ENCODE results near the gene FUT3.

The FUT3 gene

DNA sequence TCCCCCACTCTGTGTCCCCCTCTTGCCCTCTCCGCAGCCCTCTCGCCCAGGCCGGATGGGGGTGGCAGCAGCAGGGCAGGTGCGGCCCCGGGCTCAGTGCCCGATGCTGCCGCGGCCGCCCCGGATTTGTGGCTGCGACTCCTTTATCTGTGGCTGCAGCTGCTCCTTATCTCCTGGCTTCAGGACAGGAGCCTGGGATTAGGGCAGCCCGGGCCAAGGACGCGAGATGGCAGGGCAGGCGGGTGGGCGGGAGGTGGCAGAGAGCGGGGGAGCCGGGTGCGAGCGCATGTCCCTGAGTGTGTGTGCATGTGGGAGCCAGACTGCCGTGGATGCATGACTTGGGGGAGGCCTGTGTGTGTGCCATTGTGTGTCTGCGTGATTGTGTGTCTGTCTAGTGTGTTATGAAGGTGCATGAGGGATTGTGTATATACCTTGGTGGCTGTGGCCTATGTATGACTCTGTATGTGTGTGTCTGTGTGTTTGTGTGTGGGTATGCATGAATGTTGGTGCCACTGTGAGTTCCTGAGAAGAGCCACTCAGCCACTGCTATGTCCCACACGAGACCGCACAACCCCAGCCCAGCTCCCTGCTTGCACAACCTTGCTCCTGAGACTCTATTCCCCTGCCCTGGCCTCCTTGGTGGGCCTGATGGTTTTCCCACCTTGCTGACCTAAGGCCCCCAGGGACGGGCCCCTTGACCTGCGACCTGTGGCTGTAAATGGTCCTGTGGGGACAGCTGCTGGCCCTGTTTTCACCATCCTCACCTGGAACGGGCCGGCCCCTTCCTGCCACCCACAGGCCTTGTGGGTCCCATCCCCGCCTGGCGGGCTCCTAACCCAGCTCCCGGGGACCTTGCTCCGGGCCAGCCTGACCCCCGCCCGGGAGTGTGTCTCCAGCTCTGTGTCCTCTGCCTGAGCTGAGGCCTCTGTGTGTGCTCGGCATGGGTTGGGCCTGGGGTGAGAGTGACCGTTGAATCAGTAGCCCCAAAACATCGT is 51.7 kb downstream of the FUT3 start:
- DNase-seq, result no peak

DNA sequence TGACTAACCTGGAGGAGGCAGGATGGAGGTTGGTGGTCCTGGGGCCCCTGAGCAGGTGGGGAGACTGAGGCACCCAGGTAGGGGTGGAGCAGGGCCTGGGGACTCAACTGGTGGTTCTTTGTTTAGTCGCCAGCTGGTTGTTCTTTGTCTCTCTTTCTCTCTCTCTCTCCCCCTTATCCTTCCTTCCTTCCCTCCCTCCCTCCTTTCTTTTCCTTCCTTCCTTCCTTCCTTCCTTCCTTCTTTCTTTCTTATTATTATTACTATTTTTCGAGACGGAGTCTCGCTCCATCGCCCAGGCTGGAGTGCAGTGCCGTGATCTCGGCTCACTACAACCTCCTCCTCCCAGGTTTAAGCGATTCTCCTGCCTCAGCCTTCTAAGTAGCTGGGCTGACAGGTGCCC is 53.0 kb downstream of the FUT3 start:
- no peak for DNase-seq

DNA sequence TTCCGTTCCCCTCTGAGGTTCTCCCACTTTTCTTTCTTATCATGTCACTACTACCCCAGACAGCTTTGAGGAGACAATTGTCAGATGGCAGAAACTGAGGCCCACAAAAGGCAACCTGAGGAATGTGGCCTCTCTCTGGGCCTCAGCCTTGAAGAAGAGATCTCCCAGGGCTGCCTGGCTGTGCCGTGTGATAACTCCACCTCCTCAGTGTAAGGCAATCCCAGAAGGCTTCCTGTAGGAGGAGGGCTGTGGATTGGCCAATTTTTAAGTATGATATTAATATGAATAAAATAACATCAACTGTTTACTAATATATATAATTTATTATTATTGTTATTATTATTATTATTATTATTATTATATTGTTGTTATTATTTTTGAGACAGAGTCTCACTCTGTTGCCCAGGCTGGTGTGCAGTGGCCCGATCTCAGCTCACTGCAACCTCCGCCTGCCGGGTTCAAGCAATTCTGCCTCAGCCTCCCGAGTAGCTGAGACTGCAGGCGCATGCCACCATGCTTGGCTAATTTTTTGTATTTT is 55.8 kb downstream of the FUT3 start:
- no peak for DNase-seq

DNA sequence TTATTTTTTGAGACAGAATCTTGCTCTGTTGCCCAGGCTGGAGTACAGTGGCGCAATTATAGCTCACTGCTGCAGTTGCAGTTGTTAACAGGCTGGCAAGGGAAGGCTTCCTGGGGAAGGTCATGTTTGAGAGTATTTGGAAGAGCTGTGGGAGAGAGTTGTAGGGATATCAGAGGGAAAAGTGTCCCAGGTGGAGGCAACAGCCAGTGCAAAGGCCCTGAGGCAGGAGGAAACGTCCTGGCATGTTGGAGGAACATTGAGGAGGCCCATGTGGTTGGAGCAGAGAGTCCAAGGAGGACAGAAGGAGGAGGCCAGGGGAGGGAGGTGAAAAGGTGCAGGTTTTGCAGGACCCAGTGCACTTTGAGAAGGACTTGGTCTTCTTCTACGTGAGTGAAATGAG is 58.1 kb downstream of the FUT3 start:
- DNase-seq, result no peak

Measured in activated CD4-positive, alpha-beta T cell treated with anti-CD3 and anti-CD28 coated beads for 48 hours (primary cell).